Fibroblast of mammary gland (primary cell): ENCODE data around the gene CBX2.

ENCODE experiments used
- DNase-seq: peaks from one replicate; pipeline ENCODE4 v3.0.0-alpha.2; 2010; ENCODE audit warnings: low read depth
- H3K4me3 ChIP-seq: 2 replicates; pipeline ENCODE4 v1.5.1; 2011; ENCODE audit warnings: low read depth, mild to moderate bottlenecking, low read length, moderate library complexity; ENCODE audit not compliant: control insufficient read depth
- TF ChIP-seq, protein P1 (sequence below): conservative IDR thresholded peaks from 2 replicates; pipeline ENCODE4 v1.5.1; 2011; ENCODE audit warnings: low read depth, low read length, inconsistent platforms; ENCODE audit not compliant: control insufficient read depth, insufficient read depth

The CBX2 gene

DNA sequence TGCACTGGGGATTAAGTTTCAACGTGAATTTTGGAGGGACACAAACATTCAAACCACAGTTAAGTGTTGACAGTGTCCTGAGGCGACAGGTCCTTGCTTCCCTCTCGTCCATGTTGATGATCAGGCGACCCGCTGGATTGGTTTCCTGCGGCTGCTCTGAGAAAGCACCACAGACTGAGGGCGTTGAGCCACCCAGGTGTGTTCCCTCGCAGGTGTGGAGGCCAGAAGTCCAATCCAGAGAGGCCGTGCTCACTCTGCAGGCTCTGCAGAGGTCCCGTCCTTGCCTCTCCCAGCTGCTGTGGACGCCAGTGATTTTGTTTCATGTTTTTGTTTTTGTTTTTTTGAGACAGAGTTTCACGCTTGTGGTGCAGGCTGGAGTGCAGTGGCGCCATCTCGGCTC, 22.4 kb upstream of the CBX2 start:
- TF ChIP-seq, protein P1, sequence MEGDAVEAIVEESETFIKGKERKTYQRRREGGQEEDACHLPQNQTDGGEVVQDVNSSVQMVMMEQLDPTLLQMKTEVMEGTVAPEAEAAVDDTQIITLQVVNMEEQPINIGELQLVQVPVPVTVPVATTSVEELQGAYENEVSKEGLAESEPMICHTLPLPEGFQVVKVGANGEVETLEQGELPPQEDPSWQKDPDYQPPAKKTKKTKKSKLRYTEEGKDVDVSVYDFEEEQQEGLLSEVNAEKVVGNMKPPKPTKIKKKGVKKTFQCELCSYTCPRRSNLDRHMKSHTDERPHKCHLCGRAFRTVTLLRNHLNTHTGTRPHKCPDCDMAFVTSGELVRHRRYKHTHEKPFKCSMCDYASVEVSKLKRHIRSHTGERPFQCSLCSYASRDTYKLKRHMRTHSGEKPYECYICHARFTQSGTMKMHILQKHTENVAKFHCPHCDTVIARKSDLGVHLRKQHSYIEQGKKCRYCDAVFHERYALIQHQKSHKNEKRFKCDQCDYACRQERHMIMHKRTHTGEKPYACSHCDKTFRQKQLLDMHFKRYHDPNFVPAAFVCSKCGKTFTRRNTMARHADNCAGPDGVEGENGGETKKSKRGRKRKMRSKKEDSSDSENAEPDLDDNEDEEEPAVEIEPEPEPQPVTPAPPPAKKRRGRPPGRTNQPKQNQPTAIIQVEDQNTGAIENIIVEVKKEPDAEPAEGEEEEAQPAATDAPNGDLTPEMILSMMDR = no peak
- no peak for DNase-seq
- H3K4me3 ChIP-seq = no peak overlapping the region

- TF ChIP-seq, protein P1 = no peak
- DNase-seq = no peak
- no peak overlapping the region for H3K4me3 ChIP-seq
These were observed 20.7 kb upstream of the CBX2 start for GRCh38 chr17:79757140-79757745.

DNA sequence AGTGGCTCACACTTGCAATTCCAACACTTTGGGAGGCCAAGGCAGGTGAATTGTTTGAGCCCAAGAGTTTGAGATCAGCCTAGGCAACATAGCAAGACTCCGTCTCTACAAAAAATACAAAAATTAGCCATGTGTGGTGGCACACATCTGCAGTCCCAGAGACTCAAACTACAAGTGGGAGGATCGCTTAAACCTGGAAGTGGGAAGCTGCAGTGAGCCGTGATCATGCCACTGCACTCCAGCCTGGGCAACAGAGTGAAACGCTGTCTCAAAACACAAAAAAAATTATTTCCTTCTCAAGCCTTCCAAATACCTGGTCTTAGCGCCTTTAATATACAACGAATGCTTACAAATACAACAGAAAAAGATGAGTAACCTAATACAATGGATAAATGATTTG, 19.7 kb upstream of the CBX2 start:
- no peak for DNase-seq
- TF ChIP-seq, protein P1 = no peak
- no peak overlapping the region for H3K4me3 ChIP-seq

DNA sequence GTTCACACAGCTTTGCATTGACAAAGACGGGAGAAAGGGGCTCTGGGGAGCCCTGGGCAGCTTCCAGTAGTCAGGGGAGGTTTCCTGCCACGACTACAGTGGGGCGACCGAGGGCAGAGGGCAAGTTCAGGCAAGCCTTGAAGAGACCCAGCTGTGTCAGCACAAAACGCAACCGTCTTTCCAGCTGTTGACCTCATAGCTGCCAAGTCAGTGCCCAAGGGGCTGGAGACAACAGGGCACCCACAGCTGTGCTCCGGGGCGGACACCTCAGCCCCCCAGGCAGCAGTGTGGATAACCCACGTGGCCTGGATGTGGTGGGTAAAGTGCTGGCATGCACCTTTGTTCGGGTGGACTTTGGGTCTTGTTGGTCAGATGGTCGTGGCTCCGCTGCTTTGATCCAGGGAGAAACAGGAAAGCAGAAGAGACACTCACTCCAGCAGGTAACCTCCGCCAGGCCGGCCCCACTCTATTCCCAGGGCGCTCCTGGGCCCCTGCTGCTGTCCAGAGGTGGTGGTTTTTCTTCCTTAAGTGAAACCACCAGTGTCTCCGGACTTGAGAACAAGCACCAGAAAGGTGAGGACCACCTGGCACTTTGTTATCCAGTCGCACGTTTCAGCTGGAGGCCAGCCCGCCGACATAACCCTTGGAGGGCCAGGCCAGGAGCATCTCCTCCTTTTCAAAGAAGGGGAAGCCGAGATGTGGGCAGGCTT, 17.6 kb upstream of the CBX2 start:
- no peak for DNase-seq
- H3K4me3 ChIP-seq = no peak overlapping the region
- TF ChIP-seq, protein P1 = no peak

GRCh38 chr17:79761894-79762589, 15.9 kb upstream of the CBX2 start:
- TF ChIP-seq, protein P1 = no peak

GRCh38 chr17:79765708-79766107, 12.2 kb upstream of the CBX2 start:
- DNase-seq = no peak
- TF ChIP-seq, protein P1 = no peak

More at GRCh38 chr17:79761894-79762589, 15.9 kb upstream of the CBX2 start:
- H3K4me3 ChIP-seq = no peak overlapping the region
- DNase-seq = no peak

More at GRCh38 chr17:79765708-79766107, 12.2 kb upstream of the CBX2 start:
- no peak overlapping the region for H3K4me3 ChIP-seq
